ENCODE measurements around the gene CRTC3.
"Not testable (repeated sequence)": the region's sequence is repeated elsewhere in the genome, so short reads cannot be mapped to it uniquely, and the experiment has no call there.

Gene CRTC3

DNA sequence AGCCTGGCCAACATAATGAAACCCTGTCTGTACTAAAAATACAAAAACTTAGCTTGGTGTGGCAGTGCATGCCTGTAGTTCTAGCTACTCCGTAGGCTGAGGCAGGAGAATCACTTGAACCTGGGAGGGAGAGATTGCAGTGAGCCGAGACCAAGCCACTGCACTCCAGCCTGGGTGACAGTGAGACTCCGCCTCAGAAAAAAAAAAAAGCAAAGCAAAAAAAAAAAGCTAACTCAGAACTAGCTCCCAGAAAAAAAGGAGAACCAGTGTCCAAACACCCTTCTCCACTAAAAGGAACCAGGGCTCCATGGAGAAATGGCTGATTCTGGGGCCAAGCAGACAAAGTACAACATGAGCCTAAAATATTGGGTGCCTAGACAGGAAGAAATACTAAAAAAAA, 16.7 kb upstream of the CRTC3 start:
- Histone ChIP-seq H3K36me3 (no peaks in the 10 kb centered on the region), H3K27me3 (ENCODE audit: insufficient read depth, low read depth, severe bottlenecking) (no peaks in the 10 kb centered on the region), H3K27ac (no peak overlapping the region), H3K9me3 (ENCODE audit: severe bottlenecking) (no peaks in the 10 kb centered on the region), H3K4me3 (ENCODE audit: low read depth, low read length) (no peak overlapping the region)
- TF ChIP-seq, protein P1, sequence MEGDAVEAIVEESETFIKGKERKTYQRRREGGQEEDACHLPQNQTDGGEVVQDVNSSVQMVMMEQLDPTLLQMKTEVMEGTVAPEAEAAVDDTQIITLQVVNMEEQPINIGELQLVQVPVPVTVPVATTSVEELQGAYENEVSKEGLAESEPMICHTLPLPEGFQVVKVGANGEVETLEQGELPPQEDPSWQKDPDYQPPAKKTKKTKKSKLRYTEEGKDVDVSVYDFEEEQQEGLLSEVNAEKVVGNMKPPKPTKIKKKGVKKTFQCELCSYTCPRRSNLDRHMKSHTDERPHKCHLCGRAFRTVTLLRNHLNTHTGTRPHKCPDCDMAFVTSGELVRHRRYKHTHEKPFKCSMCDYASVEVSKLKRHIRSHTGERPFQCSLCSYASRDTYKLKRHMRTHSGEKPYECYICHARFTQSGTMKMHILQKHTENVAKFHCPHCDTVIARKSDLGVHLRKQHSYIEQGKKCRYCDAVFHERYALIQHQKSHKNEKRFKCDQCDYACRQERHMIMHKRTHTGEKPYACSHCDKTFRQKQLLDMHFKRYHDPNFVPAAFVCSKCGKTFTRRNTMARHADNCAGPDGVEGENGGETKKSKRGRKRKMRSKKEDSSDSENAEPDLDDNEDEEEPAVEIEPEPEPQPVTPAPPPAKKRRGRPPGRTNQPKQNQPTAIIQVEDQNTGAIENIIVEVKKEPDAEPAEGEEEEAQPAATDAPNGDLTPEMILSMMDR (IDR thresholded peaks at IDR 0.05; ENCODE audit: low read depth, low read length): no peak
- no peak for DNase-seq

GRCh38 chr15:90513448-90513847, 16.3 kb upstream of the CRTC3 start:
- no peak for DNase-seq
- Histone ChIP-seq H3K9me3 (ENCODE audit: severe bottlenecking) (no peaks in the 10 kb centered on the region), H3K4me3 (ENCODE audit: low read depth, low read length) (no peak overlapping the region), H3K36me3 (no peaks in the 10 kb centered on the region), H3K27me3 (ENCODE audit: insufficient read depth, low read depth, severe bottlenecking) (no peaks in the 10 kb centered on the region), H3K27ac (no peak overlapping the region)
- TF ChIP-seq, protein P1 (IDR thresholded peaks at IDR 0.05; ENCODE audit: low read depth, low read length): no peak

DNA sequence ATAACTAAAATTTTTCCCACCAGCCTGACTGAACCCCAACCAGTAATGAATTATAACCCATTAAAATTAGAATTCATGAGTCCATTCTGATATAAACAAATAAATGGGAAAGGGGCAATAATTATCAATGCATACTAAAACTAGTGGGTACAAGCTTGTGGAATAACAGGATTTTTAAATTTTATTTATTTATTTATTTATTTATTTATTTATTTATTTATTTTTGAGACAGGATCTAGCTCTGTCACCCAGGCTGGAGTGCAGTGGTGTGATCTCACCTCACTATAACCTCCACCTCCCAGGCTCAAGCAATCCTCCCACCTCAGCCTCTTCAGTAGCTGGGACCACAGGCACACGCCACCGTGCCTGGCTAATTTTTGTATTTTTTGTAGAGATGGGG, 15.8 kb upstream of the CRTC3 start:
- not testable (repeated sequence) for H3K9me3 ChIP-seq (ENCODE audit: severe bottlenecking); H3K27me3 ChIP-seq (ENCODE audit: insufficient read depth, low read depth, severe bottlenecking); H3K36me3 ChIP-seq; H3K4me3 ChIP-seq (ENCODE audit: low read depth, low read length); H3K27ac ChIP-seq; DNase-seq

DNA sequence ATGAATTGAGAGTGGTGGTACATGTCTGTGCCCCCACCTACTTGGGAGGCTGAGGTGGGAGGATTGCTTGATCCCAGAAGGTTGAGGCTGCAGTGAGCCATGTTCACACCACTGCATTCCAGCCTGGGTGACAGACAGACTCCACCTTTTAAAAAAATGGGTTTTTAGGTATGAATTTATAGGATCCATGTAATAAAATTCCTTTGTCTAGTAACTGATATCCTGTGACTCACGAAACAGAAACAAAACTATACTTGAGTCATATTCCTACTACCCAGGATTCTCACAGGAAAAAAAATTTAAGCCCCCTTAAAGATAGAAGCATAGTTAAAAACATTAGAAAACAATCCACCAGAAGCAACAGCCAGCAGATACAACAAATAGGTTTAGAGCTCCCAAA, 10.0 kb upstream of the CRTC3 start:
- no peaks in the 10 kb centered on the region for H3K27me3 ChIP-seq (ENCODE audit: insufficient read depth, low read depth, severe bottlenecking)
- H3K9me3 ChIP-seq (ENCODE audit: severe bottlenecking): no peaks in the 10 kb centered on the region
- H3K4me3 ChIP-seq (ENCODE audit: low read depth, low read length): no peak overlapping the region
- TF ChIP-seq, protein P1 (IDR thresholded peaks at IDR 0.05; ENCODE audit: low read depth, low read length): no peak
- no peak overlapping the region for H3K27ac ChIP-seq
- H3K36me3 ChIP-seq: no peaks in the 10 kb centered on the region
- DNase-seq: no peak

- no peaks in the 10 kb centered on the region for H3K27me3 ChIP-seq (ENCODE audit: insufficient read depth, low read depth, severe bottlenecking)
- H3K4me3 ChIP-seq (ENCODE audit: low read depth, low read length): no peak overlapping the region
- DNase-seq: no peak
- no peaks in the 10 kb centered on the region for H3K9me3 ChIP-seq (ENCODE audit: severe bottlenecking)
- no peak overlapping the region for H3K27ac ChIP-seq
- TF ChIP-seq, protein P1 (IDR thresholded peaks at IDR 0.05; ENCODE audit: low read depth, low read length): no peak
- no peaks in the 10 kb centered on the region for H3K36me3 ChIP-seq
Observed at GRCh38 chr15:90520365-90520764, 9.4 kb upstream of the CRTC3 start.

- TF ChIP-seq, protein P1 (IDR thresholded peaks at IDR 0.05; ENCODE audit: low read depth, low read length): no peak
- no peak for DNase-seq
- H3K27ac ChIP-seq: no peak overlapping the region
- no peak overlapping the region for H3K4me3 ChIP-seq (ENCODE audit: low read depth, low read length)
- no peaks in the 10 kb centered on the region for H3K9me3 ChIP-seq (ENCODE audit: severe bottlenecking)
- H3K27me3 ChIP-seq (ENCODE audit: insufficient read depth, low read depth, severe bottlenecking): no peaks in the 10 kb centered on the region
- H3K36me3 ChIP-seq: no peaks in the 10 kb centered on the region
Observed at GRCh38 chr15:90523373-90523772, 6.3 kb upstream of the CRTC3 start.

DNA sequence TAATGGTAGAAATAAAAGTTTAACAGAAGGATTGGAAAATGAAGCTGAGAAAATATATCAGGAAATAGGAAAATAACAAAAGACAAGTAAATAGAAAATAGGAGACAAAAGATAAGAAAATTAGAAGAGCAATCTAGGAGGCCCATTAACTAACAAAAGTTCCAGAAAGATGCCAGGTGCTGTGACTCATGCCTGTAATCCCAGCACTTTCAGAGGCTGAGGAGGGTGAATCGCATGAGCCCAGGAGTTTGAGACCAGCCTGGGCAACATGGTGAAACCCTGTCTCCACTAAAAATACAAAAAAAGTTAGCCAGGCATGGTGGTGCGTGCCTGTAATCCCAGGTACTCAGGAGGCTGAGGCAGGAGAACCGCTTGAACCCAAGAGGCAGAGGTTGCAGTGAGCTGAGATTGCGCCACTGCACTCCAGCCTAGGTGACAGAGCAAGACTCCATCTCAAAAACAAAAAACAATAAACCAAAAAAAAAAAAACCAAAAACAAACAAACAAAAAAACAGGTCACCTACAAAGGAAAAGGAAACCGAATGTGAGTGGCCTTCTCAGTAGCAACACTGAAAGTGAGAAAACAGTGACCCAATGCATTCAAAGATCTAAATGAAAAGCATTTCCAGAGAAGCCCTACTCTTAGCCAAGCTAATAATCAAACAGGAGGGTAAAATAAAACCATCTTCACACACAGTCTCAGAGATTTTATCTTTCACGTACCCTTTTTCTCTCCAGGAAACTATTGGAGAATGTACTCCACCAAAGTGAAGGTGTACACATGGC, 5.5 kb upstream of the CRTC3 start:
- not testable (repeated sequence) for H3K27ac ChIP-seq

More for the DNA sequence above, 5.5 kb upstream of the CRTC3 start:
- not testable (repeated sequence) for H3K9me3 ChIP-seq (ENCODE audit: severe bottlenecking); H3K27me3 ChIP-seq (ENCODE audit: insufficient read depth, low read depth, severe bottlenecking); DNase-seq; H3K4me3 ChIP-seq (ENCODE audit: low read depth, low read length); H3K36me3 ChIP-seq

Measured in WERI-Rb-1 (cell line).